ENCODE measurements around the gene ATRIP.

ATRIP gene

DNA sequence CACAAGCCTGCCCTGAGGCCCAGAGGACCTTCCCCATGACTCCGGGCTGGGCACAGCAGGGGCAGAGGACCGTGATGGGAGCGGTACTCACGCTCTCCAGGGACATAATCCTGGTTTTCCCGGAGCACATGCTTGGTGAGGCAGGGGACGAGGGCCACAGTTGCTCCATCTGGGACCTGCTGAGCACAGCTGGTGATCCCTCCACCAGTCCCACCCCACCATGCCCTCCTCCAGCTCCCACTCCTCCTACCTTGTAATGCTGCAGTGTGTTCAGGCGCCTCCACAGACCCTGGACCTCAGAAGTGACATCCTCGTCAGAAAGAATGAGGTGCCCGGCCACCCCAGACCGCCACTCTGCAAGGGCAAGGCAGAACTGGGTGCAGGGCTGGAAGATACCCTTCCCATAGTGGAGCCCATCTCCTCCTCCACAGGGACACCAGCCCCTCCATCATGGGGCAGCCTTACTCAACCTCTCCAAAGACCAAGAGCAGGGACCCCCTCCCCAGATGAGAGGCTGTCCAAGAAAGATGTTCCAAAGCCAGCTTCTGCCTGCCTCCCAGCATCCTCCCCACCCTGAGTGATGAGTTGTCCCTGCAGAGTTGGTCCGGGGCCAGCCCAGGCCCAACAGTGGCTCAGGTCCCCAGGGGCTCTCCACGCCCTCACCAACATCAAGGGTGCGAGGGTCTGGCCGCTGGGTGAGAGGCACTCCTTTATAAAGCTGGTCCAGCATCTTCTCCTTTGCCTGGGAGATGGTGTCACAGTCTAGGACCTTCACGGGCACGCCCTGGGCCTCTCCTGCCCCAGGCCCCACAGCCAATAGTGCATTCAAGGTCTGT lies 36.1 kb upstream of the ATRIP start:
- DNase-seq = no peak

DNA sequence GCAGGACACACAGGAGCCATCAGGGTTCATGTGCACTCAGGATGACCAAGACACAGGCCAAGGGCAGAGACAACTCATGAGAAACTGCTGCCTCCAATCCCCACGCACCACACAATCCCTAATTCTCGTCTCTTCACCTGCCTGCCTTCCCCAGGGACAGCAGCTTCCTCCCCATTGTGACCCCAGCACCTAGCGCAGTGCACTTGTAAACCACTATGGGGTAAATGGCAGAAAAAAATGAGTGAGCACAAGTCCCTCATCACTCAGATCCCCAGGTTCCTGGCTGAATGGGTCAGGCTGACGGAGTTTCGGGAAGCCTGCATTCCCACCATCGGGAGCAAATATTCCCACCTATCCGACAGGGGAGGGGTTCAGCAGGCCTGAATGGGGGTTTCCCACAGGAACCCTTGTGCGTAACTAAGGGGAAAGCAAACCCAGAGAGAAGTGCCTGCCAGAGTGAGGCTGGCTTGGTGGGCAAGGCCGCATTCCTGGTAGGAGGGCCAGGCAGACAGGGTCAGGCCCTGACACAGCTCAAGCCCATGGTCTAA lies 35.4 kb upstream of the ATRIP start:
- DNase-seq = no peak

DNA sequence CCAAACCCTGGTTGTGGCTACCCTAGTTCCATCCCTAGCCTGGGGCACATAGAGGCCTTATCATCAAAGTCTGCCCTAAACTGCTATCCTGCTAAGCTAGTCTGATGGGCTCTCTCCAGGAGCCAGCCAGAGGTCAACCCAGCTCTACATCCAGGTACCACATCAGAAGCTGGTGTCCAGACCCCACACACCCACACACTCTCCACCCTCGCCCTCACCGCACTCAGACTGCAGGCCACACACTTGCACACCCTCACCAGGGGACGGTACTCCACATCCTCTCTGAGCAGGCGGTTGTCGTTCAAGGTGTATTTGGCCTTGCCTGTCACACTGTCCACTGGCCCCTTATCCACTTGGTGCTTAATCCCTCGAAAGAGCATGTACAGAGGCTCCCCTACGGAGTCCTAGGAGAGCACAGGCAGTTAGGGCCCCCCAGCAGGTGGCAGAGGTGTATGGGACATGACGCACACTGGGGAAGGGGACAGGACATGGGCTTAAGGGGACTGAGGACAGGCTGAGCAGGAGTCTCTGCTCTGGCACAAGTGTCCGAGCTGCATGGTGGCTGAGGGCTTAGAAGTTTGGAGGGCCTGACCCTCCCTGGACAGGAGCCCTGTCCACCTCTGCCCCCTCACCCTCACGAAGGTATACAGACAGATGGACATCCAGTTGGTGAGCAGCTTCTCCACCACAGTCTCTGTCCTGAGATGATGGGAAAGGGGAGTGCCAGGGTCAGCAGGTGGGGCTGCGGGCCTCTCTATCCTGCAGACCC lies 34.7 kb upstream of the ATRIP start:
- DNase-seq = no peak

- no peak for DNase-seq
Observed at GRCh38 chr3:48412375-48413001, 34.0 kb upstream of the ATRIP start.

GRCh38 chr3:48413086-48413485 lies 33.5 kb upstream of the ATRIP start:
- DNase-seq = no peak

DNA sequence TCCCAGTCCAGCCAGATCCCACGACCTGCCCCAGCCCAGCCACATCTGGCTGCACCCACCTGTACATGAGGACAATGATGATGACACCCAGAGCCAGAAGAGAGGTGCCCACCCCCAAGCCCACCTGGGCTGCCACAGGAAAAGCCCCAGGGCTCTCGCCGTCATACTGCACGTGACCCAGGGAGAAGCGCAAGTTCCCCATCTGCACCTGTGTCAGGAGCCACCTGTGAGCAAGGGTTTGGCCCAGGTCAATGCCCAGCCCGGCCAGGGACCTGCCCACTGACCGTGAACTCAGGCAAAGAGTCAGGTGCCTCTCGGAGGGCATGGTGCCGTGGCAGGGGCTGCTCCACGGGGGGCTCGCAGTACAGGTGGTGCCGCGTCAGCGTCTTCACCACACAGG lies 32.9 kb upstream of the ATRIP start:
- DNase-seq = no peak

DNA sequence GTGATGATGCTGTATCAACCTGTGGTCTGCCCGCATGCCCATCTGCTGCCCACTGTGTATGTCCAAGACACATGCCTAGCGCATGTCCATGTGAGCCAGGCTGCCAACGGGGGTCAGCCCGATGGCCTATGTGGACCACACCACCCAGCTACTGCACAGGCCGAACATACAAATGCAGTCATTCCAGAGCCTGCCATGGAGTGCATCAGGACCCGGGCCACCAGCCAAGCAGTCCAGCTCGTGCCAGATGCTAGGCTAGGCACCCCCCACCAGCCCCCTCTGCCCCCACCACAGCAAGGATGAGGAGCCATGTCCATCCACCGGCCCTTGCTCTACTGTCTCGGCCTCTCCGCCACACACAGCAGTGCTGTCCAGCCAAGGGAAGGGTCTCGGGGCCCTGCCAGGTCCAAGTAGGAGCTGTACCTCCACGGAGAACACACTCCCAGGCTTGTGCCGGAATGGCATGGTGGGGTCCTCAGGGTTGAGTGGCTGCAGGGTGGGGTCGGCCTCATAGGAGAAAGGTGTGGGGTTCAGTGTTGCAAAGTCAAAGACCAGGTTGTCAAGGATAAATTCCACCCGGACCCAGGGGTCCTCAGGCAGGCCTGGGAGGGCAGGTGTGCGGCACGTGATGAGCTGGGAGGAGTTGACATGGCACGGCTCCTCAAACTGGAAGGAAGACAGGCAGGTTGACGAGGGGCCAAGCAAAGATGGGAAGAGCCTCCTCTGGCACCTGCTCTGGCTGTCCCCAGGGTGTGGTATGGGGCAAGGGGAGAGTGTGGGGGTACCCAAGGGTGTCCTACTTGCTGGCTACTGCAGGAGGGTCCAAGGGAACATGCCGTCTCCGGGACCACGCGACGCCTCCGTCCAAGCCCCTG lies 31.9 kb upstream of the ATRIP start:
- DNase-seq = no peak

DNA sequence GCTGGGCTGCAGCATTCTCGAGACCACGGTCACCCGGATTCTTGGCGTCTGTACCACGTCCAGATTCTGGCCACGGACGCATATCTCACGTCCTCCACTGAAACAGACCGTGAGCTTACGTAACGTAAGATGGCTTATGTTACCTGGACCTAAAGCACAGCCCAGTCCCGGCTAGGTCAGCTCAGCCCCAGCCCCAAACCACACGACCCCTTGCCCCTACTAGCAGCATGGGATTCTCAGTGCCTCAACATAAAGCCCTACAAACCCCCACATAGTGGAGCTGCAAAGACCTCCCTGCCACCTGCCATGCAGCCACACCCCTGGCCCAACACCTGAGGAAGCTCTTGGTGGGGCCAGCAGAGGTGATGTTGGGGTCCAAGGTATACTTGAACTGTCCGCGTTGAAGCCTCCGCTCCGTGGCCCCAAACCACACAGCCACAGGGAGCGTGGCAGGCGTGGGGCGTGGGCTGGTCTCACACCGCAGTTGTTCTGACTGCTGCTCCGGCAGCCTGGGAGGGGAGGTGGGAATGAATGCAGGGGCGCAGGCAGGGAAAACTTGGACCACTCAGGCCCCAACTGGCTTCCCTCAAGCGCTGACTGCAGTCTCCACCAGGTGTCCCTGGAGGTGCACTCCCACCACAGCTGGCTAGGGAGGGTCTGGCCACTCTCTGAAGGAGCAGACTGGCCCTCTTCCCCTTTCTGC lies 31.1 kb upstream of the ATRIP start:
- DNase-seq = no peak

- no peak for DNase-seq
Observed at GRCh38 chr3:48416091-48416505, 30.4 kb upstream of the ATRIP start.

DNA sequence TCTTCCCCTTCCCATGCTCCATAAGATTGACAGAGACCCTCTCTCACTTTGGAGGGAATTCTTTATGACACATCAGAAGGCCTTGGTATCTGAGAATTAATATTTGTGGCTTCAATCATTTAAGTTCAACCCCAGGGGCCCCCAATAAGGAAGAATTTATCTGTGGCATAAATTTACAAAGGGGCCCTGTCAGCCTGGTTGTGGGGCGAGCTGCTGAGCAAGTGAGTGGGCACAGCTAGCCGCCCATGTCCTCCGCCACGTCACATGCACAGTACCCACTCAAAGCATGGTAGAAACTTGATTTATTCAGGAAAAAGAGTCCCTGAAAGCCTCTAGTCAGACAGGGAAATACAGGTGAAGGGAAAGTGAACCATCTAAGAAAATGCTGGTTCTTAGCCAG lies 30.0 kb upstream of the ATRIP start:
- DNase-seq = no peak

DNA sequence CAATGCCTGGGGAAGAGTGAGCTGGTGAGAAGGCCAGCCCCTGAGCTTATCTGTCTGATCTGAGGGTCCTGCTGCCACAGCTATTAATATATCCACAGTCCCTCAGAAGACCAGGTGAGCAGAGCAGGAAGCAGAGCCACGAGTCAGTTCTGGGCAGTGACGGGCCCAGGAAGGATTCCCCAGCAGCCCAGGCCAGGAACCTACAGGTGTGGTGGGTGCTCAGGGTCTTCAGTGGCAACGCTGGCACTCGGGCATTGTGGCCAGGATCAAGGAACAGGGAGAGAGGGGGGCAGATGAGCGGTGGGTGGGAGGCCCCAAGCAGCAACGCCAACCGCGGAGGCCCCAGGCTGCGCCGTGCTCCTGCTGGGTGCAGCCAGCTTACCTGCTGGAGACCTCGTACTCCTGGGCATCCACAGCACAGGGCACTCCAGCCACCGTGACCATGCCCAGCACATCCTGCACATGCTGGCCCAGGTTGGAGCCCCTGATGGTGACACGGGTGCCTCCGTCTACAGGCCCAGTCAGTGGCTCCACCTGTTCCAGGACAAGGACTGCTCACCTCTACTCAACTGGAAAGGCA lies 28.9 kb upstream of the ATRIP start:
- DNase-seq = no peak

- DNase-seq = no peak
Observed at GRCh38 chr3:48418140-48418539, 28.4 kb upstream of the ATRIP start.

DNA sequence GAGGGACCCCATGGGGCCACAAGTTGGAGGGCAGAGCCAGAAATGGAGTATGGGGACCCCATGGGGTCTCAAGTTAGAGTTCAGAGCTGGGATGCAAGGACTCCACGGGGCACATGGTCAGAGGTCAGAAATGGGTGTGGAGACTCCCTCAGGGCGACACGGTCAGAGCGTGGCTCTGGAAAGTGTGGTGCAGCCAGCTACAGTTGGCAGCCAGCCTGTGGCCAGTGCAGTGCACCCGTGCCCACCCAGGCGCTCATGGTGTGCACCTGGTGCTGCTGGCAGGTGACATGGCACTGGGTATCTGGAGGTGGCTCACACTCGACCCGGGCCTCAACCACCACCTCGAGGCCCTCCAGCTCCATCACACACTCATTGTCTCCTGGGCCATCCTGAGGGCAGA lies 27.9 kb upstream of the ATRIP start:
- no peak for DNase-seq

DNA sequence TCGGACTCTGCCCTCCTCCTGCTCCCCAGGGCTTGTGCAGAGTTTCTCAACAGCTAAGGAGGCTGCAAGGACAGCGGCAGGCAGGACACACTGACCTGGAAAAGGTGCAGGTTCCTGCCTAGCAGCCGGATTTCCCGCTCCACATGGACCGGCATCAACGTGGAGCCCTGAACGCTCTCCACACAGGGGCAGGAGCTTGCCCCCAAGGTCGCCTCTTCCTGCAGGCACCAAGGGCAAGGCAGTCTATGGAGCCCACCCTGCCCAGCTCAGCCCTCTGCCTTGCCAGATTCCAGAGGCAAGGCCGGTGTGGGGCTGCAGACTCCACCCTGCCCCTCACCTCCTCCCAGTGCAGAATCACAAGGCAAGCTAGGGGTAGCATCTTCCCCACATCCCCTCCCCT lies 27.4 kb upstream of the ATRIP start:
- DNase-seq = no peak

- no peak for DNase-seq
Observed at GRCh38 chr3:48419597-48419996, 26.9 kb upstream of the ATRIP start.

DNA sequence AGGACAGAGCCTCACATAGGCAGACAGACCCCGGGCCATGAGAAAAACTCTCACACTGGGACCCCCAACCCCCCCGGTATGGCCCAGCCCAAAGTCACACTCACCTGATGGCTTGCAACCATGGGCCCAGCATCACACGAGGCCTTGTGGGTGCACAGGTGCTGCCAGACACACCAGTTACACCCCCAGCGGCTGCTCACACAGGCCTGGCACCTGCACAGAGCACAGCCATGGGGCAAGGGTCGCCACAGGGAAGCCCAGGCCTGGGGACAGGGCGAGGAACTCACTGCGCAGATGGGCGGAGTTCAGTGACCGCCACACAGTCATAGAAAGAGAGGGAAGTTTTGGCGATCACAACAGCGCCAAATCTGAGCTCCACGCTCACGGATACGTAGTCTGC lies 26.0 kb upstream of the ATRIP start:
- no peak for DNase-seq

- no peak for DNase-seq
Observed at GRCh38 chr3:48422272-48422671, 24.3 kb upstream of the ATRIP start.

DNA sequence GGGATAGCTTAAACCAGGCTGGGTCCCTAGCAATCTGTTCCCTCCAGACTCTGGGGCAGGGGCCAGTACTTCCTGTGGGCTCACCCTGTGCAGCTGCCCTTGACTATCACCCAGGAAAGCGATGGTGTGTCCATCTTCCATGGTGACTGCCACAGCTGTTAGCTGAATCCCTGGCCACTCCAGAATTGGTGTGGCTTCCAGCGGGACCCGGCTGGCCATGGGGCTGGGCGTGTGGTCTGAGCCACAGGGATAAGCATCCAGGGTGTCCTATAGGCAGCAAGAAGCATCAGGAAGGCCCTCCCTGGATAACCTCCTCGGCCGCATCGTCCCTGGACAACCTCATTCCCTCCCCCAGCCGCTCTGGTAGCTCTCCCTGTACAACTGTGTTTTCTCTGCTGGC lies 23.9 kb upstream of the ATRIP start:
- DNase-seq = no peak

- DNase-seq = no peak
Observed at GRCh38 chr3:48423241-48423882, 23.2 kb upstream of the ATRIP start.

DNA sequence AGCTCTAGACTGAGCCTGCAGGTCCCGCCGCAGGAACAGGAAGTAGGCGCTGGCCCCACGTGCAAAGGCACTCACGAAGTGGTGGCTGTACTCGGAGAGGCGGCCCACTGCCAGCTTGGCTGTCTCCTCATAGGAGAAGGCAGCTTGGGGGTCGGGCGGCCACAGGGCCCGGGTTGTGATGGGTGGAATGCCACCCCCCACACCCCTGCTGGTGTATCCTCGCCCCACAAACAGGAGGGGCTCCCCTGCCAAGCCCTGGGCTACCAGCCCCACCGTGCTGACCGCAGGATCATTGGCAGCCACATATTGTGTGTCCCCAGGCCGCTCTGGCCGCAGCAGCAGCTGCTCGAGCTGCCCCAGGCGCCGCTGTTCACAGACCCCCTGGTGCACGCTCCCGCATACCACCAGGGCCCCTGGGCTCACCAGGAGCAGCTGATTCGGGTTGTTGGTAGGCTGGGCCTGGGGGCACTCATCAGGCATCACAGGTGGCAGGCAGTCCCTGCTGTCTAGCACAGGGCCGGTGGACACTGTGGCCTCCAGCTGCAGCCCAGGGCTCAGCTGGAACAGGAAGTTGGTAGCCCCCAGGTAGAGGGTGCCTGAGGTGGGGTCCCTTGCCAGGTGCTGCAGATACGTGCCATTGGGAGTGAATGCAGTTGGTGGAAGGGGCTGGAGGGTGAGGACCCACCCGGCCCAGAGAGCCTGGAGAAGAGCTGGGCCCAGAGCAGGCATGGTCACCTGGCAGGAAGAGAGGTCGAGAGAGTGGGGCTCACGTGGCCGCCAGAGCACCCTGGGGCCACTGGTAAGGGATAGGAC lies 22.4 kb upstream of the ATRIP start:
- DNase-seq = no peak

Measured in effector CD4-positive, alpha-beta T cell (primary cell).